HG03520 (cell line): ENCODE data around the gene RPL10A.

ENCODE experiments used
- ATAC-seq: cut with Tn5 transposase; IDR thresholded peaks from one replicate; pipeline ENCODE4 v1.9.1; 2021; ENCODE audit warnings: mild to moderate bottlenecking, moderate library complexity; ENCODE audit not compliant: unreplicated experiment

Gene RPL10A

GRCh38 chr6:35474131-35474941 is 6.1 kb downstream of the RPL10A start:
- no peak for ATAC-seq

- ATAC-seq: no peak
Measured at GRCh38 chr6:35474942-35475570, 6.9 kb downstream of the RPL10A start.

GRCh38 chr6:35475573-35475972 is 7.4 kb downstream of the RPL10A start:
- no peak for ATAC-seq

- ATAC-seq: no peak
Measured at GRCh38 chr6:35476004-35476403, 7.8 kb downstream of the RPL10A start.

- ATAC-seq: no peak
Measured at GRCh38 chr6:35477028-35477427, 8.8 kb downstream of the RPL10A start.

- no peak for ATAC-seq
Measured at GRCh38 chr6:35477551-35478179, 9.5 kb downstream of the RPL10A start.

GRCh38 chr6:35478259-35478658 is 10.1 kb downstream of the RPL10A start:
- no peak for ATAC-seq

- ATAC-seq: no peak
Measured at GRCh38 chr6:35480176-35480575, 12.0 kb downstream of the RPL10A start.

GRCh38 chr6:35481226-35481625 is 13.0 kb downstream of the RPL10A start:
- ATAC-seq: no peak

- ATAC-seq: no peak
Measured at GRCh38 chr6:35483062-35483461, 14.9 kb downstream of the RPL10A start.

GRCh38 chr6:35483490-35483889 is 15.3 kb downstream of the RPL10A start:
- ATAC-seq: no peak

GRCh38 chr6:35483893-35484645 is 15.9 kb downstream of the RPL10A start:
- ATAC-seq: no peak

GRCh38 chr6:35484921-35485392 is 16.8 kb downstream of the RPL10A start:
- no peak for ATAC-seq

GRCh38 chr6:35485402-35485877 is 17.2 kb downstream of the RPL10A start:
- no peak for ATAC-seq

GRCh38 chr6:35486005-35486925 is 18.1 kb downstream of the RPL10A start:
- ATAC-seq: no peak

- ATAC-seq: no peak
Measured at GRCh38 chr6:35487658-35488516, 19.7 kb downstream of the RPL10A start.

GRCh38 chr6:35488517-35488862 is 20.3 kb downstream of the RPL10A start:
- no peak for ATAC-seq

- no peak for ATAC-seq
Measured at GRCh38 chr6:35489066-35489465, 20.9 kb downstream of the RPL10A start.
